ENCODE data around the gene ZC2HC1C.

The ZC2HC1C gene

GRCh38 chr14:75047506-75047905 is 21.9 kb upstream of the ZC2HC1C start:
- TF ChIP-seq POLR2AphosphoS5 (IDR thresholded peaks at IDR 0.05; ENCODE audit: low read depth, low read length) (no peak), REST (IDR thresholded peaks at IDR 0.05; ENCODE audit: insufficient read depth in 1 of 2, low read depth in 2 of 2, low read length in 2 of 2) (no peak), FOXP2 (optimal IDR thresholded peaks at IDR 0.05; ENCODE audit: borderline replicate concordance, extremely low read depth, extremely low read length, insufficient read depth) (no peak), SIN3A (IDR thresholded peaks at IDR 0.05; ENCODE audit: borderline replicate concordance, insufficient read depth, low read length) (no peak)

- TF ChIP-seq SIN3A (IDR thresholded peaks at IDR 0.05; ENCODE audit: borderline replicate concordance, insufficient read depth, low read length) (no peak), POLR2AphosphoS5 (IDR thresholded peaks at IDR 0.05; ENCODE audit: low read depth, low read length) (no peak), REST (IDR thresholded peaks at IDR 0.05; ENCODE audit: insufficient read depth in 1 of 2, low read depth in 2 of 2, low read length in 2 of 2) (no peak), FOXP2 (optimal IDR thresholded peaks at IDR 0.05; ENCODE audit: borderline replicate concordance, extremely low read depth, extremely low read length, insufficient read depth) (no peak), TAF1 (IDR thresholded peaks at IDR 0.05; ENCODE audit: borderline replicate concordance, insufficient read depth, low read length) (no peak)
Measured at GRCh38 chr14:75048101-75048500, 21.3 kb upstream of the ZC2HC1C start.

- no peak for TF ChIP-seq POLR2AphosphoS5 (IDR thresholded peaks at IDR 0.05; ENCODE audit: low read depth, low read length)
- TF ChIP-seq TAF1 (IDR thresholded peaks at IDR 0.05; ENCODE audit: borderline replicate concordance, insufficient read depth, low read length), result no peak
- no peak for TF ChIP-seq SIN3A (IDR thresholded peaks at IDR 0.05; ENCODE audit: borderline replicate concordance, insufficient read depth, low read length)
- no peak for TF ChIP-seq FOXP2 (optimal IDR thresholded peaks at IDR 0.05; ENCODE audit: borderline replicate concordance, extremely low read depth, extremely low read length, insufficient read depth)
- no peak for TF ChIP-seq REST (IDR thresholded peaks at IDR 0.05; ENCODE audit: insufficient read depth in 1 of 2, low read depth in 2 of 2, low read length in 2 of 2)
Measured at GRCh38 chr14:75049136-75049535, 20.3 kb upstream of the ZC2HC1C start.

GRCh38 chr14:75049731-75050201 is 19.7 kb upstream of the ZC2HC1C start:
- TF ChIP-seq TAF1 (IDR thresholded peaks at IDR 0.05; ENCODE audit: borderline replicate concordance, insufficient read depth, low read length), result no peak
- no peak for TF ChIP-seq SIN3A (IDR thresholded peaks at IDR 0.05; ENCODE audit: borderline replicate concordance, insufficient read depth, low read length)

GRCh38 chr14:75050852-75051555 is 18.4 kb upstream of the ZC2HC1C start, which contains the start of gene MLH3:
Gene MLH3 (minus strand): TSS chr14:75051467. CDS start chr14:75049655, 1,812 bp downstream.
- TF ChIP-seq FOXP2 (optimal IDR thresholded peaks at IDR 0.05; ENCODE audit: borderline replicate concordance, extremely low read depth, extremely low read length, insufficient read depth) (no peak), SIN3A (IDR thresholded peaks at IDR 0.05; ENCODE audit: borderline replicate concordance, insufficient read depth, low read length) (no peak), REST (IDR thresholded peaks at IDR 0.05; ENCODE audit: insufficient read depth in 1 of 2, low read depth in 2 of 2, low read length in 2 of 2) (no peak), POLR2AphosphoS5 (IDR thresholded peaks at IDR 0.05; ENCODE audit: low read depth, low read length) (no peak), TAF1 (IDR thresholded peaks at IDR 0.05; ENCODE audit: borderline replicate concordance, insufficient read depth, low read length) (no peak)

Measured in PFSK-1 (cell line).